Measurements from ENCODE around the gene BLOC1S2.

GRCh38 chr10:100286051-100287033 is at the start of gene BLOC1S2:
- TF ChIP-seq GATA2 (IDR thresholded peaks at IDR 0.05; ENCODE audit: low read depth, low read length) = no peak
- TF ChIP-seq GATA3 (IDR thresholded peaks at IDR 0.05; ENCODE audit: low read depth, low read length) = no peak

Measured in SH-SY5Y (cell line).